ENCODE results near the gene CD247. TPM values are rescaled to one million over a fixed set of nuclear protein-coding genes. Genes with fewer than 3 reads are reported as not detected.
A peak's percentile ranks its signal among the peaks of the same experiment; 100 is the strongest.
"Not testable (repeated sequence)": the region's sequence is repeated elsewhere in the genome, so short reads cannot be mapped to it uniquely, and the experiment has no call there.

The CD247 gene
- not detected for polyA plus RNA-seq (2013, experiment 1 of 2; ENCODE audit: insufficient read length)
- not detected for polyA plus RNA-seq (2013, experiment 2 of 2; ENCODE audit: insufficient read length)

GRCh38 chr1:167518331-167518700, at the start of gene CD247:
Gene CD247 (minus strand): TSS chr1:167518529. CDS start chr1:167518465, 64 bp downstream.
- no peak for DNase-seq

GRCh38 chr1:167567663-167568062, 49.3 kb upstream of the CD247 start:
- DNase-seq, result no peak

GRCh38 chr1:167566766-167567165, 48.4 kb upstream of the CD247 start:
- no peak for DNase-seq

- no peak for DNase-seq
These were observed 47.6 kb upstream of the CD247 start for GRCh38 chr1:167565922-167566321.

GRCh38 chr1:167564612-167565270, 46.4 kb upstream of the CD247 start:
- peak; percentile 10 for DNase-seq

- DNase-seq, result no peak
These were observed 45.4 kb upstream of the CD247 start for GRCh38 chr1:167563579-167564246.

- DNase-seq, result no peak
These were observed 44.4 kb upstream of the CD247 start for GRCh38 chr1:167562702-167563101.

GRCh38 chr1:167561753-167562152, 43.4 kb upstream of the CD247 start:
- DNase-seq, result no peak

GRCh38 chr1:167555971-167556714, 37.8 kb upstream of the CD247 start:
- DNase-seq, result peak; percentile 67

GRCh38 chr1:167555072-167555471, 36.7 kb upstream of the CD247 start:
- not testable (repeated sequence) for DNase-seq

GRCh38 chr1:167554028-167554779, 35.9 kb upstream of the CD247 start:
- DNase-seq, result no peak

GRCh38 chr1:167553136-167554027, 35.1 kb upstream of the CD247 start, which contains the start of gene CREG1:
Gene CREG1 (minus strand): TSS chr1:167553762.
- DNase-seq, result peak; percentile 88

GRCh38 chr1:167551362-167551761, 33.0 kb upstream of the CD247 start:
- no peak for DNase-seq

GRCh38 chr1:167548059-167548932, 30.0 kb upstream of the CD247 start:
- no peak for DNase-seq

GRCh38 chr1:167546935-167547334, 28.6 kb upstream of the CD247 start:
- no peak for DNase-seq

- no peak for DNase-seq
These were observed 27.0 kb upstream of the CD247 start for GRCh38 chr1:167545349-167545748.

- no peak for DNase-seq
These were observed 26.2 kb upstream of the CD247 start for GRCh38 chr1:167544447-167545093.

GRCh38 chr1:167543199-167543990, 25.1 kb upstream of the CD247 start:
- DNase-seq, result no peak

Data from fibroblast of skin of back (primary cell).